VCaP (cell line): ENCODE measurements around the gene COL27A1.
"Not testable (repeated sequence)": the region's sequence is repeated elsewhere in the genome, so short reads cannot be mapped to it uniquely, and the experiment has no call there.

Experiments
- H3K27ac ChIP-seq: fragments of 450-650 bp; 2 replicates; pipeline ENCODE4 v1.5.1; 2017
- CTCF ChIP-seq: fragments of 450-650 bp; conservative IDR thresholded peaks from 2 replicates; pipeline ENCODE4 v1.5.1; 2017; ENCODE audit warnings: mild to moderate bottlenecking, moderate library complexity

Gene COL27A1

GRCh38 chr9:114333718-114334117, 178.4 kb downstream of the COL27A1 start:
- H3K27ac ChIP-seq = not testable (repeated sequence)

- H3K27ac ChIP-seq = no peak overlapping the region
- TF ChIP-seq CTCF = no peak
Observed at GRCh38 chr9:114334490-114334889, 179.2 kb downstream of the COL27A1 start.

- no peak overlapping the region for H3K27ac ChIP-seq
- TF ChIP-seq CTCF = no peak
Observed at GRCh38 chr9:114335745-114336144, 180.4 kb downstream of the COL27A1 start.

DNA sequence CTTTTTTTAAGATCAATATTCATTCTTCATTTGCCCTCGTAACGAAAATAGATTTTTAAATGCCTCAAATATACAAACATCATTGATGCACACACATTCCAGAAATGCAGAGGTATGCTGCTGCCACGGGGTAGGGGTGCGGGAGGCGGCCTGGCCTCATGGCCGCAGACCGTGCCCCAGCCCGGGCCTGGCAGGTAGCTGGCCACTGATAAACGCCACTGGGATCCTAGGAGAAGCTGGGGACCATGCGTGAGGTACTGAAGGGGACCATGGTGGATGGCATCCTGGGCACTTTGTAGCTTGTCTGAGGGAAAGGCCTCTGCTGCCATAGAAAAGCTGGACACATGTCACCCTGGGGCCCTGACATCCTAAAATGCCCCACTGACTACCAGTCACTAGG, 180.8 kb downstream of the COL27A1 start:
- H3K27ac ChIP-seq = no peak overlapping the region
- no peak for TF ChIP-seq CTCF

- H3K27ac ChIP-seq = no peak overlapping the region
- TF ChIP-seq CTCF = no peak
Observed at GRCh38 chr9:114336699-114337395, 181.5 kb downstream of the COL27A1 start.

GRCh38 chr9:114338187-114338586, 182.8 kb downstream of the COL27A1 start:
- no peak overlapping the region for H3K27ac ChIP-seq
- TF ChIP-seq CTCF = no peak

- peak; percentile 88 for TF ChIP-seq CTCF
- no peak overlapping the region for H3K27ac ChIP-seq
Observed at GRCh38 chr9:114339130-114339908, 184.0 kb downstream of the COL27A1 start.
